Neural progenitor cell (in vitro differentiated cells): Measurements from ENCODE around the gene CUBN. TPM values are rescaled to one million over a fixed set of nuclear protein-coding genes. Genes with fewer than 3 reads are reported as not detected.

Experiments used
- DNase-seq: peaks from one replicate; pipeline ENCODE4 v3.0.0-alpha.2; 2016; ENCODE audit warnings: low spot score
- H2AFZ ChIP-seq: fragments of 200-600 bp; sonication (generic); replicated peaks from 2 replicates; pipeline ENCODE4 v1.6.1; 2016; ENCODE audit warnings: antibody characterized with exemption
- H3F3A ChIP-seq: fragments of 200-600 bp; sonication (generic); 2 replicates; pipeline ENCODE4 v1.6.1; 2016; ENCODE audit warnings: antibody characterized with exemption, low read depth
- H3K27ac ChIP-seq: fragments of 200-600 bp; sonication (generic); 2 replicates; pipeline ENCODE4 v1.5.1; 2016; ENCODE audit warnings: mild to moderate bottlenecking
- H3K27me3 ChIP-seq: fragments of 200-600 bp; sonication (generic); 2 replicates; pipeline ENCODE4 v1.6.1; 2016; ENCODE audit warnings: mild to moderate bottlenecking, moderate library complexity
- H3K36me3 ChIP-seq: fragments of 200-600 bp; sonication (generic); 2 replicates; pipeline ENCODE4 v1.5.1; 2016
- H3K4me1 ChIP-seq: fragments of 200-600 bp; sonication (generic); 2 replicates; pipeline ENCODE4 v1.6.1; 2016; ENCODE audit warnings: mixed run types
- H3K4me2 ChIP-seq: fragments of 200-600 bp; sonication (generic); 2 replicates; pipeline ENCODE4 v1.6.1; 2016
- H3K4me3 ChIP-seq: fragments of 200-600 bp; sonication (generic); 2 replicates; pipeline ENCODE4 v1.5.1; 2016
- H3K79me2 ChIP-seq: fragments of 200-600 bp; sonication (generic); 2 replicates; pipeline ENCODE4 v1.6.1; 2016; ENCODE audit warnings: low read depth
- H3K9ac ChIP-seq: fragments of 200-600 bp; sonication (generic); 2 replicates; pipeline ENCODE4 v1.6.1; 2016
- H3K9me3 ChIP-seq: fragments of 200-600 bp; sonication (generic); 2 replicates; pipeline ENCODE4 v1.5.1; 2016; ENCODE audit warnings: low read depth
- H4K20me1 ChIP-seq: fragments of 200-600 bp; sonication (generic); 2 replicates; pipeline ENCODE4 v1.6.1; 2016; ENCODE audit warnings: low read depth
- H3K27ac Mint-ChIP-seq: 3 replicates; pipeline ENCODE4 v1.8.0; 2021; ENCODE audit warnings: mixed read lengths
- H3K27me3 Mint-ChIP-seq: 2 replicates; pipeline ENCODE4 v1.8.0; 2022; ENCODE audit warnings: low read depth, mild to moderate bottlenecking, inconsistent platforms, moderate library complexity, mixed read lengths; ENCODE audit not compliant: insufficient read depth
- H3K36me3 Mint-ChIP-seq: 3 replicates; pipeline ENCODE4 v1.8.0; 2021; ENCODE audit warnings: mixed read lengths
- H3K4me1 Mint-ChIP-seq: 3 replicates; pipeline ENCODE4 v1.8.0; 2021; ENCODE audit warnings: mixed read lengths
- H3K4me3 Mint-ChIP-seq: 3 replicates; pipeline ENCODE4 v1.8.0; 2021; ENCODE audit warnings: mild to moderate bottlenecking, moderate library complexity, mixed read lengths
- H3K9me3 Mint-ChIP-seq: 3 replicates; pipeline ENCODE4 v1.8.0; 2020; ENCODE audit warnings: mixed read lengths
- EZH2 ChIP-seq: fragments of 200-600 bp; sonication (generic); IDR thresholded peaks from 2 replicates; pipeline ENCODE4 v1.6.1; 2017; ENCODE audit warnings: antibody characterized with exemption, mild to moderate bottlenecking, moderate library complexity
- EZH2phosphoT487 ChIP-seq: fragments of 200-600 bp; sonication (generic); IDR thresholded peaks from 2 replicates; pipeline ENCODE4 v1.6.1; 2017; ENCODE audit warnings: antibody characterized with exemption
- total RNA-seq: library from RNA; depleted of rRNA; stranded (reverse); fragments of >200 nt; gene quantifications from 2 replicates; pipeline ENCODE4 v1.2.3, GENCODE V29; 2015; ENCODE audit warnings: low replicate concordance
- TF ChIP-seq, protein P1 (sequence below): fragments of 200-600 bp; sonication (generic); IDR thresholded peaks from 2 replicates; pipeline ENCODE4 v1.5.1; 2017; ENCODE audit warnings: antibody characterized with exemption, mild to moderate bottlenecking

Gene CUBN
- total RNA-seq, 1 donor from 2014 or later, result 2.2 TPM

DNA sequence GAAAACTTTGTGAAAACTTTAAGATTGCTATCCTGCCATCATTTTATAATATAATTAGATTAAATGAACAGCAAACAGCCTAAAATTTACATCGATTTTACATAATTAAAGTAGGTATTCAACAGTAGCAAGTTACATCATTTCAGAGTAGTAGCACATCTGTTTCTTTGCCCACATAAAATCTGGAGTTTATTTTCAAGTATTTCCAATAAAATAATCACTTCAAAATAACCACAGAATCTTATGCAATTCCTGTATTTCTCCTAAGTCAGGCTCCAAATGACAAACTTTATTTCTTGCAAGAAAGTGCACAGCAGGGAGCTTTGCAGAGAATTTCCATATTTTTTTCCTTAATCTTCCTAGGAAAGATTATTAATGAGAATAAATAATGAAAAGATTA lies 82.6 kb downstream of the CUBN start:
- Mint-ChIP-seq H3K27me3 (no peaks in the 10 kb centered on the region), H3K9me3 (peaks cover 13% of the 10 kb centered on the region), H3K4me3 (no peak overlapping the region), H3K36me3 (peaks cover 2% of the 10 kb centered on the region), H3K27ac (no peak overlapping the region), H3K4me1 (peaks cover 7% of the 10 kb centered on the region)
- no peaks in the 10 kb centered on the region for H3K9me3 ChIP-seq
- no peaks in the 10 kb centered on the region for H3K27me3 ChIP-seq
- H4K20me1 ChIP-seq, result no peaks in the 10 kb centered on the region
- H3K4me1 ChIP-seq, result no peaks in the 10 kb centered on the region
- no peaks in the 10 kb centered on the region for H3F3A ChIP-seq
- no peaks in the 10 kb centered on the region for H3K36me3 ChIP-seq
- no peak overlapping the region for H3K4me2 ChIP-seq
- DNase-seq, result no peak
- H3K4me3 ChIP-seq, result no peak overlapping the region
- no peak overlapping the region for H3K9ac ChIP-seq
- H2AFZ ChIP-seq, result no peak overlapping the region
- TF ChIP-seq EZH2phosphoT487 (no peak), EZH2 (no peak)
- TF ChIP-seq, protein P1, sequence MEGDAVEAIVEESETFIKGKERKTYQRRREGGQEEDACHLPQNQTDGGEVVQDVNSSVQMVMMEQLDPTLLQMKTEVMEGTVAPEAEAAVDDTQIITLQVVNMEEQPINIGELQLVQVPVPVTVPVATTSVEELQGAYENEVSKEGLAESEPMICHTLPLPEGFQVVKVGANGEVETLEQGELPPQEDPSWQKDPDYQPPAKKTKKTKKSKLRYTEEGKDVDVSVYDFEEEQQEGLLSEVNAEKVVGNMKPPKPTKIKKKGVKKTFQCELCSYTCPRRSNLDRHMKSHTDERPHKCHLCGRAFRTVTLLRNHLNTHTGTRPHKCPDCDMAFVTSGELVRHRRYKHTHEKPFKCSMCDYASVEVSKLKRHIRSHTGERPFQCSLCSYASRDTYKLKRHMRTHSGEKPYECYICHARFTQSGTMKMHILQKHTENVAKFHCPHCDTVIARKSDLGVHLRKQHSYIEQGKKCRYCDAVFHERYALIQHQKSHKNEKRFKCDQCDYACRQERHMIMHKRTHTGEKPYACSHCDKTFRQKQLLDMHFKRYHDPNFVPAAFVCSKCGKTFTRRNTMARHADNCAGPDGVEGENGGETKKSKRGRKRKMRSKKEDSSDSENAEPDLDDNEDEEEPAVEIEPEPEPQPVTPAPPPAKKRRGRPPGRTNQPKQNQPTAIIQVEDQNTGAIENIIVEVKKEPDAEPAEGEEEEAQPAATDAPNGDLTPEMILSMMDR, result no peak
- H3K79me2 ChIP-seq, result no peaks in the 10 kb centered on the region
- H3K27ac ChIP-seq, result no peak overlapping the region

DNA sequence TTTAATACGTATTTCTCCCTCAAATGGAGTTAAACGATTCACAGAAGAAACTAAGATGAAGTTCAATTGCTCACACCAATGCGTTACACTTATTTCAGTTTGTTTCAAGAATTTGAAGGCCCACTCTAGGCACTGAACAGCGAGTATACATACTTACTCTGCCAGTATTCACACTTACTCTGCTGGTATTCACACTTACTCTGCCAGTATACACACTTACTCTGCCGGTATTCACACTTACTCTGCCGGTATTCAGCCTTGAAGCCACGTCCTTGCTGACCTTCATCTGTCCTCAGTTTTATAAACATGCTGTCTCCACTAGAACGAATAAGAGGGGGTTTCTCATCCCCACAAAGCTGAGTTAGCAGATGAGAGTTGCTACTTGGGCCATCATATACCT lies 86.0 kb downstream of the CUBN start:
- Histone ChIP-seq H3K79me2 (no peaks in the 10 kb centered on the region), H3K9ac (no peak overlapping the region), H3K27me3 (no peaks in the 10 kb centered on the region), H3K4me1 (no peaks in the 10 kb centered on the region), H4K20me1 (no peaks in the 10 kb centered on the region), H3K36me3 (no peaks in the 10 kb centered on the region), H3K27ac (no peak overlapping the region), H3F3A (no peaks in the 10 kb centered on the region), H3K9me3 (no peaks in the 10 kb centered on the region), H3K4me3 (no peak overlapping the region), H2AFZ (no peak overlapping the region), H3K4me2 (no peak overlapping the region)
- no peaks in the 10 kb centered on the region for H3K27me3 Mint-ChIP-seq
- peaks cover 9% of the 10 kb centered on the region for H3K4me1 Mint-ChIP-seq
- H3K27ac Mint-ChIP-seq, result no peak overlapping the region
- peaks cover 5% of the 10 kb centered on the region for H3K9me3 Mint-ChIP-seq
- H3K36me3 Mint-ChIP-seq, result peaks cover 4% of the 10 kb centered on the region
- no peak overlapping the region for H3K4me3 Mint-ChIP-seq
- no peak for TF ChIP-seq EZH2
- no peak for DNase-seq

DNA sequence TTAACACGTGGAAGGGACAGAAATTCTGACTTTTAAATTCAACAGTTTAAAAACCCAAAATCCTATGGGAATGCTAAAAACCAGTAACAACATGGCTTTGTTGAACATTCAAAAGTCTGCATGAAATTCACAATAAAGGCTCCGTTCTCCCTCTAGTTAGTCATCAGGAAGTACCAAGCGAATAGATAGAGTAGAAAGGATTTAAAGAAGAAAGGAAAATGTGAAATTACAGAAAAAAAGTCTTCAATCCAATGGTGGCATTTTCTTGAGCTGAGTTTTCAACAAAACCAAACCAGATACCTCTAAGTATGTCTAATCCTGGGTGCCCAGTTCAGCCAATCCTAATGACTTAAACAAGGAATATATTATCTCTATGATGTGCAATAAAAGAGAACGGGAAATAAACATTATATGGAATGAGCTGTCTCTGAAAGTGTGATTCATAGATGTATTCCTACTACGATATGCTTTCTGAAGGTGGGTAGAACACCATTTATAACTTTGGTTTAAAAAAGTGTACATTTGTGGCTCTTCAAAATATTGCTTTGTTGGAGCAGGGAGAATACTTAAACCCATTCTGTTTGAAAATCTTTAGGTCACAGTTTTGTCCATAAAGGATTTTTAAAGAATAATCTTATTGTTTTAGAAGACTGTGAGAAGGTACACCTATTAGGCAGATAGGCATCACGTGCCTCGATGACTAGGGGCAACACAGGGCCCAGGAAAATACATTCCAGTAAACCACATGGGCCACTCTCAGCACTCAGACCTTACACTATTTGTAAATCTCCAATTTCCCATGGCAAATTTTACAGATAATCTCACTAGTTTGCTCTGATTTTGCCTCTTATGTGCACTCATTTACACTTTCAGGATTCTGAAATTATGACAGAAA lies 87.7 kb downstream of the CUBN start:
- DNase-seq, result no peak
- H3K79me2 ChIP-seq, result no peaks in the 10 kb centered on the region
- H3K4me2 ChIP-seq, result no peak overlapping the region
- H3K9ac ChIP-seq, result no peak overlapping the region
- no peak overlapping the region for H2AFZ ChIP-seq
- Mint-ChIP-seq H3K4me1 (peaks cover 5% of the 10 kb centered on the region), H3K27ac (no peak overlapping the region), H3K36me3 (peaks cover 4% of the 10 kb centered on the region), H3K4me3 (no peak overlapping the region), H3K27me3 (peaks cover 2% of the 10 kb centered on the region), H3K9me3 (peaks cover 5% of the 10 kb centered on the region)
- H3K36me3 ChIP-seq, result no peaks in the 10 kb centered on the region
- TF ChIP-seq EZH2 (no peak), EZH2phosphoT487 (no peak)
- TF ChIP-seq, protein P1, result no peak
- H3F3A ChIP-seq, result no peaks in the 10 kb centered on the region
- H3K27me3 ChIP-seq, result no peaks in the 10 kb centered on the region
- H3K27ac ChIP-seq, result no peak overlapping the region
- H3K9me3 ChIP-seq, result no peaks in the 10 kb centered on the region
- no peaks in the 10 kb centered on the region for H4K20me1 ChIP-seq
- no peaks in the 10 kb centered on the region for H3K4me1 ChIP-seq
- no peak overlapping the region for H3K4me3 ChIP-seq

GRCh38 chr10:17038627-17039026 lies 91.0 kb downstream of the CUBN start:
- H3K27me3 ChIP-seq, result no peaks in the 10 kb centered on the region
- peaks cover 6% of the 10 kb centered on the region for H3K36me3 Mint-ChIP-seq

More at GRCh38 chr10:17038627-17039026, 91.0 kb downstream of the CUBN start:
- H4K20me1 ChIP-seq, result no peaks in the 10 kb centered on the region
- TF ChIP-seq, protein P1, result no peak
- TF ChIP-seq EZH2phosphoT487, result no peak
- no peak for TF ChIP-seq EZH2
- Mint-ChIP-seq H3K9me3 (peaks cover 5% of the 10 kb centered on the region), H3K4me3 (no peak overlapping the region), H3K4me1 (peaks cover 11% of the 10 kb centered on the region), H3K27me3 (peaks cover 2% of the 10 kb centered on the region), H3K27ac (no peak overlapping the region)
- H3K9me3 ChIP-seq, result no peaks in the 10 kb centered on the region
- H2AFZ ChIP-seq, result no peak overlapping the region
- no peak overlapping the region for H3K4me2 ChIP-seq
- H3K79me2 ChIP-seq, result no peaks in the 10 kb centered on the region
- no peak overlapping the region for H3K27ac ChIP-seq
- H3F3A ChIP-seq, result no peaks in the 10 kb centered on the region
- H3K9ac ChIP-seq, result no peak overlapping the region
- no peaks in the 10 kb centered on the region for H3K36me3 ChIP-seq
- H3K4me3 ChIP-seq, result no peak overlapping the region
- no peak for DNase-seq
- H3K4me1 ChIP-seq, result no peaks in the 10 kb centered on the region
